ENCODE measurements around the gene ENGASE.

The ENGASE gene

DNA sequence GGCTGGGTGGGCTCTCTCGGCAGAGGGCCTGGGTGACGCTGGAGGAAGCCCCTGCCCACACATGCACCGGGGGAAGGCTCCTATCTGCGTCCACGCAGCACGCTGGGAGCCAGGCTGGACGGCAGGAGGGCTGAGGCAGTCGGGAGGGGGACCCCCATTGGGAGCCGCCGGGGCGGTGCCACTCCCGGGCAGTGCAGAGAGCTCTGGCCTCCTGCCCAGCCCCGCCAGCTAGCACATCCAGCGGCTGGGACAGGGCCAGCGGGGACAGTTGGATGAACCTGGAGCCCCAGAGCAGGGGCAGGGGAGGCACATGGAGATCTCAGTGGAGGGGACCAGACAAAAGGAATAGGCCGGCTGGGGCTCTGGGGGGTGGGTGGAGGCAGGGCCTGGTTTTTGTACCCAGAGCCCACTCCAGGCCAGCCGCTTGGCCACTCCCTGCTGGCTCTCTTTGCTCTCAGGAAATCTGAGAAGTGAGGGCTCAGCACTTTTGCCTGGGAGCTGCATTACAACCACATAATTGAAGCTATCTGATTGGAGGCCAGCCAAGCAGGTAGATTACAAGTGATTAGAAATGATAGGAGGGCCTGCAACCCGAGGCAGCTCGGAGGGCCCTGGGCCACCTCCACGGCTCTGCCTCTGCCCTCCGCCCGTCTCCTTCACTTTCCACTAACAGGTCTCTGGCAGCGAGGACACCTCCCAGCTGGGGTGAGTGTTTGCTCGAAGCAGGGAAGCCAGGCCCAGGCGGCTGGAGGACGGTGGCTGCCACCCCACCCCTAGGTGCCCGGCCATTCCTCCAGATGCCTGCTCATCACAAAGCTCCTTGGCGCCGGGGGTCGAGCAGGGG is 40.1 kb downstream of the ENGASE start:
- DNase-seq (ENCODE audit: low read depth), result no peak

DNA sequence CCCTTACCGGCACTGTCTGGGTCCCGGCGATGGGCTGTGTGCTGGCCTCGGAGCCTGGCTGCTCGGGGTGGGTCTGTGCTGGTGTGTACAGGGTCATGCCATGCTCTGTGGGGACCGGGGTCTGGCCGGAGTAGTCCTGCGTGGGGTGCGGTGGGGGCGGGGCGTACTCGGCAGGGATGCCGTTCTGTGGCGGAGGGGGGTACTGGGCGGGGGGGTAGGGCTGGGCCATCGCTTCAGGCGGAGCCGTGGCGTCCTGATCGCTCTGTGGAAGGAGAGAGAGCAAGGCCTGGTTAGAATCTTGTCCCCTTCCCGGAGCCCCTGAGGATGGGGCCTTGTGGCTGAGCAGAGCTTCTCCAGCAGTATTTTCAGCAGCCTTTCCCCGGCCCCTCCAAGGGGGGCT is 40.9 kb downstream of the ENGASE start:
- no peak for DNase-seq (ENCODE audit: low read depth)

DNA sequence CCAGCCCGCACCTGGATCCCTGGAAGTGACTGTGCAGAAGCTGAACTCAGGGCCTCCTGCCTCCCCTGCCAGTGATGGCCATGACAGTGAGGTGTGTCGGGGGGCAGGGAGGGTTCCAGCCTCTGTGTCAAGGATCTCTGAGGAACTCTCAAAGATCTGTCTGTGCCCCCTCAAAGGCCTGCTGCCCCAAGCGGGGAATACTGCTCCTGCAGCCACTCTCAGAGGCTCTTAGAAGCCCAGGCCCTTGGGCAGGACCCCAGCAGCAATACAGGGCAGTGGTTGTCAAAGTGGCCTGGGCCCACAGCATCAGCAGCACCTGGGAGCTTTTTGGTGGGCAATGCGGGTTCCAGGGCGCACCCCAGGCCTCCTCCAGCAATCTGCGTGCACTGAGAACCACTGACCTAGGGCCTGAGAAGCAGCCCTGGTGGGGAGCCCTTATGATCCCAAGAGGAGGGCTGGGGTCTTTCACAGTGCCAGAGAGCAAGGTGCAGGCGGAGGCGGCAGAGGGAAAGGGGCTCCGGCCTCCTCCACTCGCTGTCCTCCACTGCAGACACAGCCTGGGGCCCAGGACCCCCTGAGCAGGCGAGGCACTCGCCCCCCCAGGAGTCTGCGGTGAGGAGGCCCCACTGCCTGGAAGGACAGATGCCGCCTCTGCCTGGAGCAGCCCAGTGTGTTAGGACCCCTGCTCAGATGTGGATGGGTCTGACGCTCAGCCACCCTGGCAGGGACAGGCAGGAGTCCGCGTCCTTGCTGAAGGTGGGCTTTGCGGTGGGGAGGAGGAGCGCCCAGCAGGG is 42.1 kb downstream of the ENGASE start:
- no peak for DNase-seq (ENCODE audit: low read depth)

DNA sequence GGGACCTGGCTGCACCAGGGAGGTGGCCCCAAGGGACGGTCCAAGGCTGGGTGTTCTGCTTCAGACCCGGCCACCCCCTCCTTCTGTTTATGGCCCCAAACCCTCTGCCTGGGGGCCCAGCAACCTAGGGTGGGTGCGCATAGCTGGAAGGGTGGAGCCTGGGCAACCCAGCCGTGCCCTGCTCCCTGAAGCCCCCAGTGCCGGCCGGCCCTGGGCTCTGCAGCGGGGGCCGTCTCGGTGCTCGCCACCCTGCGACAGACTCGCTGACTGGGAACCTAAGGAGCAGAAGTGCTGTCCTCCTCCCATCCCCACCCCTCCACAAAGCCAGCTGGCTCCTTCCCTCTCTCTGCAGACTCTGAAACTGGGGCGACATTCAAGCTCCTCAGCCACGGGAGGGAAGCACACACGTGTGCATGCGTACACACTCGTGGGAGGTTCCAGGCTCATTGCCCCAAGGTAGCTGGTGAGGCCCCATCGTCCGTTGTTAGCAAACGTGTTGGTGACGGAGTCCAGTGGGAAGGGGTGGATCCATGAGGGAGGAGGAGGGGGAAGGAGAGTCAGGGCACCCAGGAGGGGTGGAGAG is 43.4 kb downstream of the ENGASE start:
- no peak for DNase-seq (ENCODE audit: low read depth)

DNA sequence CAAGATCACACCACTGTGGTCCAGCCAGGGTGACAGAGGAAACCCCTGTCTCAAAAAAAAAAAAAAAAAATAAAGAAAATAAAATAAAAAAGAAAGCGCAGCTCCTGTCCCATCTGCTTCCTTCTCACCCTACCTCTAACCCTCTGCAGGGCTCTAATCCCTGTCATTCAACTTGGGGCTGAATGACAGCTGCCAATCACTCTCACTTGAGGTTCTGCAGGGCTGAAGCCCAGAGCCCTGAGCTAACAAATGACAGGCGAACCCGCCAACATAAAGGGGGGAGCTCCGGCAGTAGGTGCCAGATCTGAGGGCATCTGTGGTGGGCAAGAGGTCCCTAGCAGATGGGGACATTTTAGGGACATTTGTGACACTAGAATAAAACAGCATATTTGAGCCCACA is 44.3 kb downstream of the ENGASE start:
- no peak for DNase-seq (ENCODE audit: low read depth)

DNA sequence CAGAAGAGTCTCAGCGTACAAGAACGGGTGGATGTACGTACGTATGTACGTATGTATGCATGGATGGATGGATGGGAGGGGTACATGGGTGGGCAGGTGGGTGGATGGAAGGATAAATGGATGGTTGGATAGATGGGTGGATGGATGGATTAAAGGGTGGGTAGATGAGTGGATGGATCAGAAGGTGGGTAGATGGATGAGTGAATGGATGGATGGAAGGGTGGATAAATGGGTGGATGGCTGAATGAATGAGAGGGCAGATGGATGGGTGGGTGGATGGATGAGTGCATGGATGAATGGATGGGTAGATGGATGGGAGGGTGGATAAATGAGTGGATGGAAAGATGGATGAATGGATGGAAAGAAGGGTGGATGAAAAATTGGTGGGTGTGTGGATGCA is 45.6 kb downstream of the ENGASE start:
- no peak for DNase-seq (ENCODE audit: low read depth)

DNA sequence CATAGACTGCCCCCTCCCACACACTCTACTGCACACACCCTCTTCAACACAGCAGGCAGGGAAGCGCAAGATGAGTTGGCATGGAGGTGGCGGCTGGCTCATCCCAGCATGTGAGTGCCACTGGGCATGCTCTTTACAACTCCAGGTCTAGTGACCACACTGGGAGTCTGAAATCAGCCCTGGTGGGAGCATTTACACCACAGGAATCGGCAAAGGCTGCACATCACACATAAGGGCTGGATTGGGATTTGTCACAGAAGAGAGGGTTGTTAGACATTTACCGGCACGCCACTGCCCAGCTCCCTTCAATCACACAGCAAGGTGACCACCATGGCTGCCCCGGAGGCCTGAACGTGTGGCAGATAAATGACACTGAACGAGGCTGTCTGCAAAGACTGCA is 49.4 kb downstream of the ENGASE start:
- no peak for DNase-seq (ENCODE audit: low read depth)

DNA sequence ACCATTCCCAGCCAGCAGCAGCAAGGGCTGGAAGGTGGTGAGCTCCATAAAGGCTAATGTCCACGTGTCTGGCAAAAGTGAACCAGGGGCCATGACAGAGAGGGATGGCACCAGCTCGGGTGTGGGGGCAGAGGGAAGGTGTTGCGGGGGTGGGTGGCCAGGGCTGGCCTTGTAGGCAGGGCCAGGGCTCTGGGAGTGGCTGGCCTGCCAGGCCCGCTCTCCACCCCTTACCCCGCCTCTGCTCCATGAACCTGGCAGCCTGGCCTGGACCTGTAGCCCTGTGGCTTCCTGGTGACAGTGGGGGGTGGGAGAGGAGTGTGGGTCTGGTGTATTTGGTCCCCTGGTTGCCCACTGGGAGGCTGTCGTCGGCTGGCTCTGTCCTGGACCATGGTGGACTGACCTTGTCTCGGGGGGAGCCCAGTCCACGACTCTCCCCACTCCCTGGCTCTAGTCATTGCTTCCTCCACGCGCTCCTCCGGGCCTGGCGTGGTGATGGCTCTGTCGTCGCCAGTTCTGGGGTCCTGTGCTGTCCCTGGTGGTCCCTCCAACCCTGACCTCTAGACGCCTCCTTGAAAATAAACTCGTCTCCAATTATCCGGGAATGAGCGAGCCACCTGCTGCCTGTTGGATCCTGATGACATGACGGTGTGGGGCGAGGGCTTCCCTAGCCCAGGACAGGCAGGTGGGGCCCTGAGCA is 50.0 kb downstream of the ENGASE start:
- DNase-seq (ENCODE audit: low read depth), result no peak

DNA sequence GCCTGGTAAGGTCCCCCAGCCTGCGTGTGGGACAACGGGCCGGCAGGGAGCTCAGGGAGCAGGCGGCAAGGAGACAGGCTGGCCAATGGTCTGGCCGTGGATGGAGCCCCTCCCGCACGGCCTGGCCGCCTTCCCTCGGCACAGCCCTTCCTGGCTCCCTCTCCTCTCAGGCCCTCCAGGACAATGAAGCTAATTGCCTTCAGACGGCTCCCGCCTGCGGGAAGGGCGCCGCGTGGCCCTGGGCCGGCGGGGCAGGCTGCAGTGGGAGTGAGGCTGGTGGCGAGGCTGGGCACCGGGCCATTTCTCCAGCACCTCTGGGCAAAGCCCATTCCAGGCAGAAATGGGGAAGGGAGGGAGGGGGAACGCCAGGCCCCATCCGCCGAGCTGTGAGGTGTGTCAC is 50.9 kb downstream of the ENGASE start:
- no peak for DNase-seq (ENCODE audit: low read depth)

DNA sequence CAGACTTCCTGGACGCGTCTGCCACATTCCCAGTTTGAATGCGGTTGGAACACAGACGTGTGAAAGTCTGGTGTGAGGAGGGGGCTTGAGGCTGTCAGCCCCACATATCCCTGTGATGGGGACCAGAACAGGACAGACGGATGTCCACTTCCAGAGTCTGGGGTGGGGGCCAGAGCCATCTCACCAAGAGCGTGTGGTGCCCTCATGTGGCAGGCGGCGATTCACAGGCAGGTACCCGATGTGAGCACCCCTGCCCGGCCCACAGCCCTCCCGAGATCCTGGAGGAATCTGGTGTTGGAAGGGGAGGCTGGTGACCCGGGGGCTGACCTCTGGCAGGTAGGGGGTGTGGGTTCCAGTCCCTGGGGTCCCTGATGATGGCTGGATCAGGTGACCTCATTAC is 51.5 kb downstream of the ENGASE start:
- DNase-seq (ENCODE audit: low read depth), result no peak

DNA sequence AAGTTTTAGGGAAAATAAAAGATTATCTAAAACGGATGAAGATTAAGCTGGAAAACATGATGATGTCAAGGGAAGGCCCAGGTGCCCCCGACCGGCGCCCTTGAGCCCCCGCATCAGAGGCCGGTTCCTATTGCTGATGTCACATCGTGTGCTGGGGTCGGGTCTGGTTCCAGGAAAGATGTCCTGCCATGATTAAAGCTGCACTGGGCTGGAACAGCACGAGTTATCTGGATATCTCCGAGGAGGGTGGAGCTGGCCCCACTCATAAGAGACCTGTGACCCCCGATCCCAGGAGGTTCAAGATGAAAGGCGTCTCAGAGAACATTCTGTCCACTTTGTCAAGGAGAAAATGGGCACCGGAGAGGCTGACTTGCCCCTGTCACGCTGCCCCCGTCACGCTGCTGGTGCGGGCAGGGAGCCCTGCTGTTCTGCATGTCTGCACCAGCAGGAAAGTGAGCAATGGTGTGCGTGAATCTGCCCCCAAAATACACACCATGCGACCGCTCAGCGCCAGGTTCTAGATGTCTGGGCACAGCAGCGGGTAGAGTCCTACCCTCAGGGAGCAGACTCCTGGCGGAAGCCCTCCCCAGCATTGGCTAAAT is 53.0 kb downstream of the ENGASE start:
- DNase-seq (ENCODE audit: low read depth), result no peak

DNA sequence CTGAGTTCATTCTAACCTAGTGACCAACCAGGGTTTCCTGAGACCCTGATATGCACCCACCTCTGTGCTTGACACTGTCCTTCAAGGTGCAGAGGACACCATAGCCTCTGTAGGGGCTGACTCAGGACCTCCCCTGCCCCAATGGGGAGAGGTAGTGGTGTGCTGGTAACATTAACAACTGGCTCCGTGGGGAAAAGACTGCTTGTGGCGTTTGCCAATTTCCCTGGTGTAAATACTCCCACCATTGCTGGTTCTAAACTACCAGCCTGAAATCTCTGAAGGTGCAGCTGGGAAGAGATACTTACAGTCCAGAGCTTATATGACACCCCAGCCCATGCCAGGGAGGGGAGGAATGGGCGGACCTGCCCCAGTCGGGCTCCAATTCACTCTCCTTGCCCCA is 54.9 kb downstream of the ENGASE start:
- DNase-seq (ENCODE audit: low read depth), result no peak

DNA sequence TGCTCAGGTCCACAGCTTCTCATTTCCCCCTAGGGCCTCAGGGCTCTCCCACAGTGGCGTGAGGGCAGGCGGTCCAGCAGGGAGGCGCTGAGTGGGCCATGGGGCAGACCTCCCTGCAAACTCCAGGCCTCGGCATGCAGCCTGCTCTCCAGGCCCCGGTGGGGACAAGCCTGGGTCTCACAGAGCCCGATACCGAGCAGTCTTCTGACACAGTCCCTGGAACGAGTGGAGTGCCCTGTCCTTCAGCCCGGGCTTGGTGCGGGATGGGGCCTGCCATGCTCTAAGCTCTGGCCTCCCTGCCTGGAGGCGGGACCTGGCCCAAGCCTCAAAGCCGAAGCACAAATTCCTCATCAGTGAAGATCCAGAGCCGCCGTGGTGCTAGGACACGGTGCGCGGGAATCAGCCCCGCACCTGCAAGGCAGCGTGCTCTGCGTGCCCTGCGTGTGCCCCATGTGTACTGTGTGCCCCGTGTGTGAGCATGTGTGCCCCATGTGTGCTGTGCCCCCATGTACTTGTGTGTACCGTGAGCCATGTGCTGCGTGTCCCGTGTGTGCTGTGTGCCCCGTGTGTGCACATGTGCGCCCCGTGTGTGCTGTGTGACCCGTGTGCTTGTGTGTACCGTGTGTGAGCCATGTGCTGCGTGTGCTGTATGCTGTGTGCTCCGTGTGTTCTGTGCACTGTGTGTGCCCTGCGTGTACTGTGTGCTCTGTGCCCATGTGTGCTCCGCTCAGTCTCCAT is 56.1 kb downstream of the ENGASE start:
- no peak for DNase-seq (ENCODE audit: low read depth)

DNA sequence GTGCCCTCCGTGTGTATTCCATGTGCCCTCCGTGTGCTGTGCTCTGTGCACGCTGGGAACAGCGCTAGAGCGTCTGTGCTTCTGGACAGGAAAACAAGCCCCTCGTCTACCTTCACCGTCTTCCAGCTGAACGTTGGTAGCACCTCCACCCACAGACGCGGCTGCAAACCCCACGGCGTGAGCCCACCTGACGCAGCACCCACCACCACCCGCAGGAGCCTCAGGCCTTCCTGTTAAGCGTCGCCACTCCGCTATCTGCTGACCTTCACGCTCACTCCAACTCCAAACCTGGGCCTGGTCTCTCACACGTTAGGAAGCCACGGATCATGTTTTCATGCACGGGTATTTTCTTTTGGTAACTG is 56.6 kb downstream of the ENGASE start:
- no peak for DNase-seq (ENCODE audit: low read depth)

DNA sequence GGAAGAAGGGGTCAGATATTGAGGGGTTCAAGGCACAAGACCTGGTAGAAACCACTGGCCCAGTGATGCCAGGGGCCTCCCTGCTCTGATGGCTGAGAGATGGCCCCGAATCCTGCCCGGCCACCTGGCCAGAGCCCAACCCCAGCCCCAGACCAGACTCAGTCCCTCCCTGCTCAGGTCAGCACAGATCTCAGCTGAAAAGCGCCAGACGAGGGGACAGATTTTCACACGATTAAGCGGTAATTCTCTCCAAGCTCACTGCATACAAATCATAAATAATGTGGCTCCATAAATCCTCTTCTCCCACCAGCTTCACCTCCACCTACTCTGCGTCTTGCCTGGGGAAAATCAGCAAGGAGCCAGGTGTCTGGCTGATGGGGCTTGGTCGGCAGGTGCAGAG is 57.1 kb downstream of the ENGASE start:
- no peak for DNase-seq (ENCODE audit: low read depth)

DNA sequence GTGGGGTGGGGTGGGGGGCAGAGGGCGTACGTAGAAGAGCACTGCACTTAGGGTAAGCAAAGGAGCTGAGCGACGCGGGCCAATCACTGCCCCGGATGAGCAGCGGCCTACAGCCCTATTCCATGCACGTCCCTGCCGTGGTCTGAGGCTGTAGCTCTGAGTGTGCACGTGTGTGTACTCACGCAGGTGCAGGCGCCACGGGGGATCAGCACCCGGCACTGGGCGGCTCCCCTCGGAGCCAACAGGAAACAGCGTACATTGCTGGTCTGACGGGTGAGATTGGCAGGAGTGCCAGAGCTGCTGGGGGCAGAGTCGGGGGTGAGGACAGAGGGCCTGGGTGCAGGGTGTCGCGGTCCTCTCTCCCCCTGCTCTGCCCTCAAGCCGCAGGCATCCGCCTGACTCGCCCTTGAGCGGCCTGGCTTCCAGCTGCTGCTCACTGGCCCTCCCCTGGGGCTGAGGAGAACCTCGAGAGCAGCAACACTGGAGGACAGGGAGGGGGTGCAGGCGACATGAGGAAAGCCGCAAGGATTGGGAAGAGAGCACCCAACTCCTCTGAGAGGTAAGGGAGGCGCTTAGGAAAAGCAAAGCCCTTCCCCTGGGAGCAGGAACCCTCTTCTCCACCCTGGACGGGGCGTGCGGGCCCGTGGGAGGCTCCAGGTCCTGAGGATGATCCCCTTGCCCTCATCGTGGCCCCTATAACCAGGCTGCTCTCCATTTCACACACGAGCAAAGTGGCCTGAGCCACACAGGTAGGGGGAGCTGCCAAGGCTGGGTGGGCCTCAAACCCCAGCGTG is 57.8 kb downstream of the ENGASE start:
- no peak for DNase-seq (ENCODE audit: low read depth)

DNA sequence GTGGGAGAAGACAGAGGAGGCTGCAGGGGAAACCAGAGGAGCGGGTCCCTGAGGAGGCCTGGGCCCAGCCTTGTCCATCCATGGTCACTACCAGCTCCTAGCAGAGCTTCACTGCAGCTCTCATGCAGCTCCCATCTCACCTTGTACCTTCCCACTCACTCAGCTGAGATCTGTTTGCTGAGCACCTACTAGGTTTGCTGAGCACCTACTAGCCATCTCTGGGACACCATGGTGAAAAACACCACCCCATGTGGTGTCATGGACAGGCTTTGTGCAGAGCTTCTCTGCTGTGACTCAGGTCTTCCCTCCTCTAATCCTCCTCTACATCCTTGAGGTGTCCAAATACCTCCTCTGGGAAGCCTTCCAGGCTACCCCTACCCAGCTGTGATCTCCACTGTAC is 58.6 kb downstream of the ENGASE start:
- no peak for DNase-seq (ENCODE audit: low read depth)

DNA sequence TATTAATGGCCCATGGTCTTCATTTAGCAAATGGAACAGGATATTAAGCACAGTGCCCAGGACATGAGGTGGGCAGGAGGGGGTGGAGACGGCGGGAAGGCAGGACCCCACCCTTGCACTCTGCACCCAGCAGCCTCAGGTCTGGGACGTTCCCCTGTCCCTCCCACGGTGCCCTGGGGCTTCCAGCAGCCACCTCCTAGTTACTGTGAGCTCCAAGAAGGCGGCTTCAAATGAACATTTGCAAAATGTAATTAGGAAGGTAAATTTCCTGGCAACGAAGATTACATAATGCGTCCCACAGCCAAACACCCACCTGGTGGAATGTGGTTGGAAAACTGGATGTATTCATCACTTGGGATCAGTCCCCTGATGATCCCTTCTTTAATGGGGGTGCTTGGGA is 59.4 kb downstream of the ENGASE start:
- no peak for DNase-seq (ENCODE audit: low read depth)

DNA sequence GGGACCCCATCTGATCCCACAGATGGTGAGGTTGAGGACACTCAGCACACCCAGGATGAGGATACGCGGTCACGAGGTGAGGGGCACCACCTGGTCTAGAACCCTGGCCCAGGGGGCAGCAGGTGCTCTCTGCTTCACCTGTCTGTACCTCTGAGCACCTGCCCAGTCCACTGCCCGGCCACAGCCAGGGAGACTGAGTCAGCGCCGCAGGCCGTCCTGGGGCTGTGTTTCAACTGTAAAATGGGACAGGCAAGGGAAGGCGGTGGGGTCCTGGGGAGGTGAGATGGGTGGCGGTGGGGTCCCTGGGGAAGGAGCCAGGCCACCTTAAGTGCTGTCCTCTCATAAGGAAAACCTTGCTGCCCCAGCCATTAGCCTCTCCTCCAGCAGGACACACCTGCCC is 60.4 kb downstream of the ENGASE start:
- no peak for DNase-seq (ENCODE audit: low read depth)

DNA sequence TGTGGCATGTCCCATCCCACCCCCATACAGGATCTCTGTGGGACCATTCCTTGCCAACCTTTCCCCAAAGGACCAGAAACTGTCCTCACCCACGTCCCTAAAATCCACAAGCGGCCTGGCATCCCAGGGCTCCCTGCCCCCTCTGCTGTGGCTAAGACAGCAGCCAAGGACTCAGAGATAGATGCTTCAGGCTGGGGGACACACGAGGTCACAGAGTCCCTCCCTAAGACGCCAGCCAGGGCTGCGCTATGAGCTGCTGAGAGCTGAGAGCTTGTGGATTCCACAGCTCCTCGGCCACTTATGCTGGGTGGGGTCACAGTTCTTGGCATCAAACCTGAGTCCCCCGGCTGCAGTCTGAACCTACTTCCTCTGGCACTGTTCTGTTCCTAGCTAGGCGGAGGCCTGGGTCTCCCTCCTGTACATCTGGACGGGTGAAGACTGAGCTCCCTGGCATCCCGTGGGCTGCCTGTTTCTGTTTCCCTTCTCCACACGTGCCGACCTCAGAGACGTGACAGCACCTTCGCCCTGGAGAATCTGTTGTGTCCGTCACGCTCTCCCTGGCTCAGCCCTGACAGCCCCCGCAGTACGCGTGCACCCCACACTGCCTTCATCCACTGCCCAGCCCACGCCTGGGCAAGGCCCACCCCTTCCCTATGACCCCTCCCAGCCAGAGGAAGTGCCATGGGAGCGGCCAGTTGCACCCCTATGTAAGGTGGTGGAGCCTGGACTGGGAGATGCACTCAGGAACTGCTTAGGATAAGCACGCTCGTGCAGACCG is 61.2 kb downstream of the ENGASE start:
- DNase-seq (ENCODE audit: low read depth), result no peak
